HG03095 (cell line): ENCODE results near the gene CGRRF1.
A peak's percentile ranks its signal among the peaks of the same experiment; 100 is the strongest.

Experiments used
- ATAC-seq: cut with Tn5 transposase; IDR thresholded peaks from one replicate; pipeline ENCODE4 v1.9.1; 2021; ENCODE audit warnings: moderate library complexity; ENCODE audit not compliant: unreplicated experiment

The CGRRF1 gene

DNA sequence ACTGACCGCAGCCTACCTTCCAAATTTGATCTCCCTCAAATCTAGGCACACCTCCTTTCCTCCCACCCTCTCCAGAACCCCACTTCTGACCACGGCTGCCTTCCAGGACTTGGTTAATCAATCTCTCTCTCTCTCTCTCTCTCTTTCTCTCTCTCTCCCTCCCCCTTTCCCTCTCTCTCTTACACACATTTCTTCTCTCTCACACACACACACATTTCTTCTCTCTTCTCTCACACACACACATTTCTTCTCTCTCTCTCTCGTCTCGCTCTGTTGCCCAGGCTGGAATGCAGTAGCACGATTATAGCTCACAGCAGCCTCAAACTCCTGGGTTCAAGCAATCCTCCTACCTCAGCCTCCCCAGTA is 20.4 kb upstream of the CGRRF1 start:
- peak; percentile 9 for ATAC-seq

- ATAC-seq: no peak
Measured at GRCh38 chr14:54489731-54490444, 19.8 kb upstream of the CGRRF1 start.

GRCh38 chr14:54490445-54491175 is 19.1 kb upstream of the CGRRF1 start:
- no peak for ATAC-seq

GRCh38 chr14:54493293-54493692 is 16.4 kb upstream of the CGRRF1 start:
- no peak for ATAC-seq

DNA sequence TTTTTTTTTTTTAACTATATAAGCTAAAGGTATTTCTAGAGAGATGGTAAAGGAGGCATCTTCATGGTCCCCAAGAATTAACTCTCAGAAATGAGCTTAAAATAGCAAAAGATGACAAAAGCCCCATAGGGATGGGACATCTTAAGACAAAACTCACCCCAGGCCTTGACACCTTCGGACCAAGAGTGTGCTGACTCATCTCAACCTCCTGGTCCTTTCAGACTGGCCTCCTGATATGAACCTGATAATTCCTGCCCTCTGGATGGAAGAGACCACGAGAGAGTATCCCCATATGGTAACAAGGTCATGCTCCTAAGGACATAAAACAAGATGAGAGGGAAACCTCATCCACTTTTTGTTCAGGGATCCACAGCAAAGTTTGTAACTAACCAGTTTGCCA is 12.5 kb upstream of the CGRRF1 start:
- no peak for ATAC-seq

DNA sequence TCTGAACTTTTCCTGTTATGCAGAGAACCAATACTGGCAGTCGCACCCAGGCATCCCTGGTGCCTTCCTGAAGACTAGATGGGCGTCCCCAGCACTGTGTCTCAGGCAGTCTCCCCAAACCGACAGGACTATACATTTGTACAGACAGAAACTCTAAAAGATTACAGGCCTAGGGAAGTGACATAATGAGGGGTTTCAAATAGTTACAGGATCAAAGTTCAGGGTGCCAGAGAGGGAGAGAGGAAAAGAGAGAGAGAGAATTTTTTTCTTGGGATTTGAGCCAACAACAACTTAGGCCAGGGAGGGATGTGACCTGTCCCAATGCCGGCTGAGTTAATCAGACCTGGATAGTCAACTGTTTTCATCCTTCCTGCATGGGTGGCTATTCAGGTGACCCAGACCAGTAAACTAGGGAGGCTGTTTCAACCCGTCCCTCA is 11.6 kb upstream of the CGRRF1 start:
- no peak for ATAC-seq

DNA sequence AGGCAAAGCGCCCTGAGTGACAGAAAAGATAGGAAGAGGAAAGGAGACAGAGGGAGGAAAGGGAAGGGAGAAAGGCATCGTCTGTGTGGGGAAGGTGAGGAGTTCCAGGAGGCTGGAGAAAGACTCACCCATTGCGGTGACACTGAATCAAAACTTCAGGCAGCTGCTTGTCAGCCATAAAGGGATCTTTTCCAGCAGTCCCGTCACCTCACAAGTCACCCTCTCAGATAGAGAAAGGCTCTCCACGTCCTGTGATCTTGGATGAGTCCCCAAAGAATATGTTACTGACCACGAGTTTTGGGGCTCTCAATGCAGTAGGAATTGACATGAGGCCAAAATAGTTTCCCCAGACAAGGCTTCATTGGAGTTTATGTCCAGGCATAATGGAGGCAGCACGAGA is 11.1 kb upstream of the CGRRF1 start:
- no peak for ATAC-seq

- no peak for ATAC-seq
Measured at GRCh38 chr14:54500744-54501143, 9.0 kb upstream of the CGRRF1 start.

DNA sequence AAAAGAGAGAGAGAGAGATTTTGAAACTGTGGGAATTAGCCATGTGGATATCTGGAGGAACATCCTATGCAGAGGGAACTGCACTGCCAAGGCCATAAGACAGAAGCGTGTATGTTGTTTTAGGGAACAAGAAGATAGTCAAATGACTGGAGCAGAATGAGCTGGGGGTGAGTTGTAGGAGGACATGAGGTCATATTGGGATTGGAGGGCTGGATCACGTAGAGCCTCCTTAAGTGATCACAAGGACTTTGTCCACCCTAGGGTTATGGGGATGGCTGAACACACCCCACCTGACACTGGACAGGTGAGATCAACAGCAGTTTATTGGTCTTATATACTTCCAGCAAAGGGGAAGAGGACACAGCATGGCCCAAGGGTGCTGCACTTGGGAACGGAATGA is 8.2 kb upstream of the CGRRF1 start:
- no peak for ATAC-seq

- ATAC-seq: no peak
Measured at GRCh38 chr14:54502602-54503001, 7.1 kb upstream of the CGRRF1 start.

GRCh38 chr14:54503486-54503885 is 6.2 kb upstream of the CGRRF1 start:
- ATAC-seq: no peak

- ATAC-seq: no peak
Measured at GRCh38 chr14:54512393-54512792, 2.7 kb downstream of the CGRRF1 start.

DNA sequence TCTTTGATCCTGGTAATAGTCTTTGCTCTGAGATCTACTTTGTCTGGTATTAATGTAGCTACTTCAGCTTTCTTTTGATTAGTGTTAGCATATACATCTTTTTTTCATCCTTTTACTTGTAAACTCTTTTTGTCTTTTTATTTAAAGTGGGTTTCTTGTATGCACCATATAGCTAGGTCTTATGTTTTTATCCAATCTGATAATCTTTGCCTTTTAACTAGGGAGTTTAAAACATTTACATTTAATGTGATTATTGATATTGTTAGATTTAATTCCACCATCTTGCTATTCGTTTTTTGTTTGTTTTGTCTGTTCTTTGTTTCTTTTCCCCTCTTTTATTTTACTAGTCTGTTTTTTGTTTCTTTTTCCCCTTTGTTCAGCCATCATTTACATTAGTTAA is 6.0 kb downstream of the CGRRF1 start:
- ATAC-seq: no peak

DNA sequence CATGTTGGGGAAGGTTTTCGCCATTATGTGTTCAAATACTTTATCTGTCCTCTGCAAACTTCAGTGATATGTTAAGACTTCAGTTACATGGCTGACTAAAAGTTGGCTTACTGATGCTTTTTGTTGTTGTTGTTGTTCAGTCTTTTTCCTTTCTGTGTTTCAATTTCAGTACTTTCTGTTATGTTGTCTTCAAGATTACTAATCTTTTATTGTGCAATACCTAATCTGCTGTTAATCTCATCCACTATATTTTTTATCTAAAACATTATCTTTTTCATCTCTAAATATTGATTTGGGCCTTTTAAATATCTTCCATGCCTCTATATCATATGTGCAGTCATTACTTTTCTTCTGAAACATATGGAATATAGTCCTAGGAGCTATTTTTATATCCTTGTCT is 7.0 kb downstream of the CGRRF1 start:
- no peak for ATAC-seq

- ATAC-seq: no peak
Measured at GRCh38 chr14:54524410-54524809, 14.7 kb downstream of the CGRRF1 start.

DNA sequence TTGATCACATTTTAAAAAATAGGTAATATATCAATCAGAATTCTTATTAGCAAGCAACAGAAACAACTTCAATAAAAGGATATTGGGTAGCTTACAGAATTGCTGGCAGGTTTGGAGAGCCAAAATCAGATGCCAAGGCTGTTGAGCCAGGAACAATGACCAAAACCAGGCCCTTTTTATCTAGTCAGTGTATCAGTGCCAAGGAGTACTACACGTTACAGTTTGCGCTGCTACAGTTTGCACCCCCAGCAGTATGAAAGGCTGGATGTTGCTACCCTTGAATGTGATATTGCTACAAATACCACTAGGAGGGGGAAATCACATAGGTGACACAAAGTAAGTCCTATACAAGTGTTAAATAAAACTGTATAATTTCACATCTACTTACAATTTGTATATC is 19.3 kb downstream of the CGRRF1 start:
- no peak for ATAC-seq

- ATAC-seq: no peak
Measured at GRCh38 chr14:54529811-54530210, 20.1 kb downstream of the CGRRF1 start.

DNA sequence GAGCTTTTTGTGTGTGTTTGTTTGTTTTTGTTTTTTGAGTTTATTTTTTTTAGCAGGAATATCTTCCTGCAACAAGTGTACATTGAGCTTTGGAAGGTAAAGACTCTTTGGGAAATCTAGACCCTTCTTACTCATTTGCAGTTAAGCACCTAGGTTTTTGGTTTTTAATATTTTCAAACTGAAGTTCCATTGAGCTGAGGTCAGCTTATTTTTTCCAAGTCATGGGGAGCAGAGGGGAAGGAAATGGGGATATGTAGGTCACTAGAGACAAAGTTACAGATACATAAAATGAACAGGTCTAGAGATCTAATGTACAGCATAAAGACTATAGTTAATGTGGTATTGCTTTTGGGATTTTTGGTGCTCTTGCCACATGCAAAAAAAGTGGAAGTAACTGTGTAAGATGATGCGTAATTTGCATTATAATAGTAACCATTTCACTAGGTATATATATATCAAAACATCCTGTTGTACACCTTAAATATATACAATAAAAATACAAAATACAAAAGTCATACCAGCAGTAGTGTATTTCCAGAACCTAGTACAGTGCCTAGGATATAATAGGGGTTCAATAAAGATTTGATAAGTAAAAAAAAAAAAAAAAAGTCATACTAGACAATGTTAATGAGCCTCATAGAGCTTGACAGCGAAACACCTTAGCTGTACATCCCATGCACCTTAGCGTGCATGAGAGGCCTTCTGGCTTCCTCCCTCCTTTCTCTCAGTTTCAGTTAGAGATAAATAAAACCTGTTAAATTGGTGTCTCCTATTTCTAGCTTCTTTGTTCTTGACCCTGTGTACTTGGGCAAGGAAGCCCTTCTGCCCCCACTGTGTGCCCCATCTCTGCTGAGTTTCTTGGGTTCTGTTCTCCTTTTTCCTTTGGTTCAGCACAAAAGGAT is 22.7 kb downstream of the CGRRF1 start:
- ATAC-seq: peak; percentile 94

DNA sequence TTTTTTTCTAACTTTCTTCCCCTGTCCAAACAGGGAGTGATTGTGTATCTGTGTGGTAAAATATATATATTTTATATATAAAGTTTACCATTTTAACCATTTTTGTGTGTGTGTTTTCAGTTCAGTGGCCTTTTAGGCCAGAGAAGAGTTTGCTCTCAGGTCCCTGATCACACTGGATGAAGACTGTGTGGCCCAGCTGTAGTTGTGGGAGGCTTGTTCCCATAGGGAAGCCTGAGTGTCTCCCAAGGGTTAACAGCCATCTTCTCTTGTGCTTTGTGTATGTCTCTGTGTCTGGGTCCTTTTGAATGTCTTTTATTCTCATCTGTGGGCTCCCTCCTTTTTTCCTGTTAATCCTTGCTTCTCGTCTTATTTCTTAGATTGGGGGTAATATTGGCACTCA is 23.4 kb downstream of the CGRRF1 start:
- ATAC-seq: peak; percentile 19

DNA sequence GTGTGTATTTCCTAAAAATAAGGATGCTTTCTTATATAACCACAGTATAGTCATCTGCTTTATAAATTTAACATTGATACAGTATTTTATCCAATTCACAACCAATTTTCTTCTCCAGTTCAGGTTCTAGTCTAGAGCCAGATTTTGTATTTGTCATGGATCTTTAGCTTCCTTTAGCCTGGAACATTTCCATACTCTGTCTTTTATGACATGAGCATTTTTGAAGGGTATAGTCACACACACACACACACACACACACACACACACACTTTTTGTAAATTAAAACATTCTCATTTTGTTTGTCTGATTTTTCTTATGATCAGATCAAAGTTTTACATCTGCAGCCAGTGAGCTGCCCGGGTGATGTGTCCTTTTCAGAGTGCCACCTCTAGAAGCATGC is 25.4 kb downstream of the CGRRF1 start:
- ATAC-seq: no peak

- ATAC-seq: no peak
Measured at GRCh38 chr14:54535646-54536045, 25.9 kb downstream of the CGRRF1 start.

DNA sequence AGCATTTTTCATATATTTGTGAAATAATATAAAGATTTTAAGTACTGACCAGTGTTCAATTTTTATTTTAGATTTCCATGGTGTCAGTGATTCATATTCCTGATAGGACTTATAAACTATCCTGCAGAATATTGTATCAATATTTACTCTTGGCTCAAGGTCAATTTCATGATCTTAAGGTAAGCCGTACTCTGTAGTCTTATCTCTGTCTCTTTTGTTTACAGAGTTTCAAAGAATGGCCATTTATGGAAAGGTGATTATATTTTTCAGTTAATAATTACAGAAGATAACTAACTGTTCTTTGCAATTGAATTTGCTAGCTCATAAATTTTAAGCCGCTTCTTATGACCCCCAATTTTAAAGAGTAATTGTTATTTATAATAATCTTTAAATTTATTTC is 27.9 kb downstream of the CGRRF1 start:
- no peak for ATAC-seq
